ENCODE measurements around the gene PEX5L. TPM values are rescaled to one million over a fixed set of nuclear protein-coding genes. Genes with fewer than 3 reads are reported as not detected.

Gene PEX5L
- total and polyA plus RNA-seq, 2 experiments from 2014 or later, result 6.3 to 7.0 TPM

DNA sequence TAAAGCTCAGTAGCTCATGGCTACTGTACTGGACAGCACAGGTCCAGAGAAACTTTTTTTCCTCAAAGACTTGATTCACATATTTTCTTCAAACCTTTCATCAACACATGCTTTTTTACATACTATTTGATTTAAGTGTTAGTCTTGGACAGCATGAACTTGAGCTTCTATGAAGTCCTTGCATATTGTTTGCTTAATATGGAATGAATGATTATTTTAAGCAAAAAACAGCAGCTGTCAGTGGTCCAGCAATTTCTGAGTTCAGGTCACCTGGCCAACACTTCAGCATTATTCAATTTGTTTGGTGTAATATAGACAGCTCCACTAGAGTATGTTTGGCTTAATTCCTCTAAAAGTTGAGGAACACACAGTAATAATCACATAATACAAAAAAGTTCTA, 141.4 kb downstream of the PEX5L start:
- no peak overlapping the region for H3K4me3 ChIP-seq
- no peaks in the 10 kb centered on the region for H3K9me3 Mint-ChIP-seq
- no peak for TF ChIP-seq ZNF114 (CRISPR knock-in tag; IDR thresholded peaks at IDR 0.05)
- TF ChIP-seq STAT1 (IDR thresholded peaks at IDR 0.05; ENCODE audit: unreplicated experiment), result no peak
- TF ChIP-seq, protein P1, sequence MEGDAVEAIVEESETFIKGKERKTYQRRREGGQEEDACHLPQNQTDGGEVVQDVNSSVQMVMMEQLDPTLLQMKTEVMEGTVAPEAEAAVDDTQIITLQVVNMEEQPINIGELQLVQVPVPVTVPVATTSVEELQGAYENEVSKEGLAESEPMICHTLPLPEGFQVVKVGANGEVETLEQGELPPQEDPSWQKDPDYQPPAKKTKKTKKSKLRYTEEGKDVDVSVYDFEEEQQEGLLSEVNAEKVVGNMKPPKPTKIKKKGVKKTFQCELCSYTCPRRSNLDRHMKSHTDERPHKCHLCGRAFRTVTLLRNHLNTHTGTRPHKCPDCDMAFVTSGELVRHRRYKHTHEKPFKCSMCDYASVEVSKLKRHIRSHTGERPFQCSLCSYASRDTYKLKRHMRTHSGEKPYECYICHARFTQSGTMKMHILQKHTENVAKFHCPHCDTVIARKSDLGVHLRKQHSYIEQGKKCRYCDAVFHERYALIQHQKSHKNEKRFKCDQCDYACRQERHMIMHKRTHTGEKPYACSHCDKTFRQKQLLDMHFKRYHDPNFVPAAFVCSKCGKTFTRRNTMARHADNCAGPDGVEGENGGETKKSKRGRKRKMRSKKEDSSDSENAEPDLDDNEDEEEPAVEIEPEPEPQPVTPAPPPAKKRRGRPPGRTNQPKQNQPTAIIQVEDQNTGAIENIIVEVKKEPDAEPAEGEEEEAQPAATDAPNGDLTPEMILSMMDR (conservative IDR thresholded peaks at IDR 0.05; ENCODE audit: low read depth in 2 of 2), result no peak
- no peak for TF ChIP-seq POLR2AphosphoS5 (IDR thresholded peaks at IDR 0.05; ENCODE audit: low read depth)
- TF ChIP-seq, protein P2, sequence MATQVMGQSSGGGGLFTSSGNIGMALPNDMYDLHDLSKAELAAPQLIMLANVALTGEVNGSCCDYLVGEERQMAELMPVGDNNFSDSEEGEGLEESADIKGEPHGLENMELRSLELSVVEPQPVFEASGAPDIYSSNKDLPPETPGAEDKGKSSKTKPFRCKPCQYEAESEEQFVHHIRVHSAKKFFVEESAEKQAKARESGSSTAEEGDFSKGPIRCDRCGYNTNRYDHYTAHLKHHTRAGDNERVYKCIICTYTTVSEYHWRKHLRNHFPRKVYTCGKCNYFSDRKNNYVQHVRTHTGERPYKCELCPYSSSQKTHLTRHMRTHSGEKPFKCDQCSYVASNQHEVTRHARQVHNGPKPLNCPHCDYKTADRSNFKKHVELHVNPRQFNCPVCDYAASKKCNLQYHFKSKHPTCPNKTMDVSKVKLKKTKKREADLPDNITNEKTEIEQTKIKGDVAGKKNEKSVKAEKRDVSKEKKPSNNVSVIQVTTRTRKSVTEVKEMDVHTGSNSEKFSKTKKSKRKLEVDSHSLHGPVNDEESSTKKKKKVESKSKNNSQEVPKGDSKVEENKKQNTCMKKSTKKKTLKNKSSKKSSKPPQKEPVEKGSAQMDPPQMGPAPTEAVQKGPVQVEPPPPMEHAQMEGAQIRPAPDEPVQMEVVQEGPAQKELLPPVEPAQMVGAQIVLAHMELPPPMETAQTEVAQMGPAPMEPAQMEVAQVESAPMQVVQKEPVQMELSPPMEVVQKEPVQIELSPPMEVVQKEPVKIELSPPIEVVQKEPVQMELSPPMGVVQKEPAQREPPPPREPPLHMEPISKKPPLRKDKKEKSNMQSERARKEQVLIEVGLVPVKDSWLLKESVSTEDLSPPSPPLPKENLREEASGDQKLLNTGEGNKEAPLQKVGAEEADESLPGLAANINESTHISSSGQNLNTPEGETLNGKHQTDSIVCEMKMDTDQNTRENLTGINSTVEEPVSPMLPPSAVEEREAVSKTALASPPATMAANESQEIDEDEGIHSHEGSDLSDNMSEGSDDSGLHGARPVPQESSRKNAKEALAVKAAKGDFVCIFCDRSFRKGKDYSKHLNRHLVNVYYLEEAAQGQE (IDR thresholded peaks at IDR 0.05; ENCODE audit: unreplicated experiment), result no peak
- TF ChIP-seq, protein P3, sequence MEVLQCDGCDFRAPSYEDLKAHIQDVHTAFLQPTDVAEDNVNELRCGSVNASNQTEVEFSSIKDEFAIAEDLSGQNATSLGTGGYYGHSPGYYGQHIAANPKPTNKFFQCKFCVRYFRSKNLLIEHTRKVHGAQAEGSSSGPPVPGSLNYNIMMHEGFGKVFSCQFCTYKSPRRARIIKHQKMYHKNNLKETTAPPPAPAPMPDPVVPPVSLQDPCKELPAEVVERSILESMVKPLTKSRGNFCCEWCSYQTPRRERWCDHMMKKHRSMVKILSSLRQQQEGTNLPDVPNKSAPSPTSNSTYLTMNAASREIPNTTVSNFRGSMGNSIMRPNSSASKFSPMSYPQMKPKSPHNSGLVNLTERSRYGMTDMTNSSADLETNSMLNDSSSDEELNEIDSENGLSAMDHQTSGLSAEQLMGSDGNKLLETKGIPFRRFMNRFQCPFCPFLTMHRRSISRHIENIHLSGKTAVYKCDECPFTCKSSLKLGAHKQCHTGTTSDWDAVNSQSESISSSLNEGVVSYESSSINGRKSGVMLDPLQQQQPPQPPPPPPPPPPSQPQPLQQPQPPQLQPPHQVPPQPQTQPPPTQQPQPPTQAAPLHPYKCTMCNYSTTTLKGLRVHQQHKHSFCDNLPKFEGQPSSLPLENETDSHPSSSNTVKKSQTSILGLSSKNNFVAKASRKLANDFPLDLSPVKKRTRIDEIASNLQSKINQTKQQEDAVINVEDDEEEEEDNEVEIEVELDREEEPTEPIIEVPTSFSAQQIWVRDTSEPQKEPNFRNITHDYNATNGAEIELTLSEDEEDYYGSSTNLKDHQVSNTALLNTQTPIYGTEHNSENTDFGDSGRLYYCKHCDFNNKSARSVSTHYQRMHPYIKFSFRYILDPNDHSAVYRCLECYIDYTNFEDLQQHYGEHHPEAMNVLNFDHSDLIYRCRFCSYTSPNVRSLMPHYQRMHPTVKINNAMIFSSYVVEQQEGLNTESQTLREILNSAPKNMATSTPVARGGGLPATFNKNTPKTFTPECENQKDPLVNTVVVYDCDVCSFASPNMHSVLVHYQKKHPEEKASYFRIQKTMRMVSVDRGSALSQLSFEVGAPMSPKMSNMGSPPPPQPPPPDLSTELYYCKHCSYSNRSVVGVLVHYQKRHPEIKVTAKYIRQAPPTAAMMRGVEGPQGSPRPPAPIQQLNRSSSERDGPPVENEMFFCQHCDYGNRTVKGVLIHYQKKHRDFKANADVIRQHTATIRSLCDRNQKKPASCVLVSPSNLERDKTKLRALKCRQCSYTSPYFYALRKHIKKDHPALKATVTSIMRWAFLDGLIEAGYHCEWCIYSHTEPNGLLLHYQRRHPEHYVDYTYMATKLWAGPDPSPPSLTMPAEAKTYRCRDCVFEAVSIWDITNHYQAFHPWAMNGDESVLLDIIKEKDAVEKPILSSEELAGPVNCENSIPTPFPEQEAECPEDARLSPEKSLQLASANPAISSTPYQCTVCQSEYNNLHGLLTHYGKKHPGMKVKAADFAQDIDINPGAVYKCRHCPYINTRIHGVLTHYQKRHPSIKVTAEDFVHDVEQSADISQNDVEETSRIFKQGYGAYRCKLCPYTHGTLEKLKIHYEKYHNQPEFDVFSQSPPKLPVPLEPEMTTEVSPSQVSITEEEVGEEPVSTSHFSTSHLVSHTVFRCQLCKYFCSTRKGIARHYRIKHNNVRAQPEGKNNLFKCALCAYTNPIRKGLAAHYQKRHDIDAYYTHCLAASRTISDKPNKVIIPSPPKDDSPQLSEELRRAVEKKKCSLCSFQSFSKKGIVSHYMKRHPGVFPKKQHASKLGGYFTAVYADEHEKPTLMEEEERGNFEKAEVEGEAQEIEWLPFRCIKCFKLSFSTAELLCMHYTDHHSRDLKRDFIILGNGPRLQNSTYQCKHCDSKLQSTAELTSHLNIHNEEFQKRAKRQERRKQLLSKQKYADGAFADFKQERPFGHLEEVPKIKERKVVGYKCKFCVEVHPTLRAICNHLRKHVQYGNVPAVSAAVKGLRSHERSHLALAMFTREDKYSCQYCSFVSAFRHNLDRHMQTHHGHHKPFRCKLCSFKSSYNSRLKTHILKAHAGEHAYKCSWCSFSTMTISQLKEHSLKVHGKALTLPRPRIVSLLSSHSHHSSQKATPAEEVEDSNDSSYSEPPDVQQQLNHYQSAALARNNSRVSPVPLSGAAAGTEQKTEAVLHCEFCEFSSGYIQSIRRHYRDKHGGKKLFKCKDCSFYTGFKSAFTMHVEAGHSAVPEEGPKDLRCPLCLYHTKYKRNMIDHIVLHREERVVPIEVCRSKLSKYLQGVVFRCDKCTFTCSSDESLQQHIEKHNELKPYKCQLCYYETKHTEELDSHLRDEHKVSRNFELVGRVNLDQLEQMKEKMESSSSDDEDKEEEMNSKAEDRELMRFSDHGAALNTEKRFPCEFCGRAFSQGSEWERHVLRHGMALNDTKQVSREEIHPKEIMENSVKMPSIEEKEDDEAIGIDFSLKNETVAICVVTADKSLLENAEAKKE (CRISPR knock-in tag; IDR thresholded peaks at IDR 0.05), result no peak
- TF ChIP-seq, protein P4, sequence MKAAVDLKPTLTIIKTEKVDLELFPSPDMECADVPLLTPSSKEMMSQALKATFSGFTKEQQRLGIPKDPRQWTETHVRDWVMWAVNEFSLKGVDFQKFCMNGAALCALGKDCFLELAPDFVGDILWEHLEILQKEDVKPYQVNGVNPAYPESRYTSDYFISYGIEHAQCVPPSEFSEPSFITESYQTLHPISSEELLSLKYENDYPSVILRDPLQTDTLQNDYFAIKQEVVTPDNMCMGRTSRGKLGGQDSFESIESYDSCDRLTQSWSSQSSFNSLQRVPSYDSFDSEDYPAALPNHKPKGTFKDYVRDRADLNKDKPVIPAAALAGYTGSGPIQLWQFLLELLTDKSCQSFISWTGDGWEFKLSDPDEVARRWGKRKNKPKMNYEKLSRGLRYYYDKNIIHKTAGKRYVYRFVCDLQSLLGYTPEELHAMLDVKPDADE (IDR thresholded peaks at IDR 0.05), result no peak
- TF ChIP-seq EZH2 (IDR thresholded peaks at IDR 0.05; ENCODE audit: low read depth, unreplicated experiment), result no peak
- TF ChIP-seq CREB1 (CRISPR knock-in tag; IDR thresholded peaks at IDR 0.05; ENCODE audit: low read depth), result no peak
- no peak for TF ChIP-seq ZNF331 (CRISPR knock-in tag; IDR thresholded peaks at IDR 0.05; ENCODE audit: low read depth)
- TF ChIP-seq JUNB (IDR thresholded peaks at IDR 0.05; ENCODE audit: unreplicated experiment), result no peak
- no peak for TF ChIP-seq NANOG (IDR thresholded peaks at IDR 0.05; ENCODE audit: borderline replicate concordance)
- TF ChIP-seq EZH2phosphoT487 (IDR thresholded peaks at IDR 0.05; ENCODE audit: unreplicated experiment), result no peak

More for the DNA sequence above, 141.4 kb downstream of the PEX5L start:
- Histone ChIP-seq H3F3A (replicated peaks; ENCODE audit: low read depth) (no peaks in the 10 kb centered on the region), H3K4me2 (no peak overlapping the region), H4K20me1 (replicated peaks; ENCODE audit: insufficient read depth) (no peaks in the 10 kb centered on the region), H3K27ac (ENCODE audit: low read depth) (no peak overlapping the region), H3K4me1 (ENCODE audit: insufficient read depth) (no peaks in the 10 kb centered on the region), H3K9me2 (ENCODE audit: insufficient read depth) (no peaks in the 10 kb centered on the region), H3K36me3 (ENCODE audit: insufficient read depth) (no peaks in the 10 kb centered on the region), H3K79me2 (replicated peaks; ENCODE audit: insufficient read depth) (no peaks in the 10 kb centered on the region), H2AFZ (no peak overlapping the region), H3K27me3 (ENCODE audit: insufficient read depth) (no peaks in the 10 kb centered on the region)
- Mint-ChIP-seq H3K4me3 (no peak overlapping the region), H3K27me3 (ENCODE audit: insufficient read depth, low read depth, poor library complexity) (no peaks in the 10 kb centered on the region), H3K36me3 (ENCODE audit: low read depth) (no peaks in the 10 kb centered on the region), H3K27ac (no peak overlapping the region), H3K4me1 (no peaks in the 10 kb centered on the region)
- no peak for DNase-seq (ENCODE audit: low spot score)
- ATAC-seq, result no peak
